T-helper 2 cell (primary cell): Measurements from ENCODE around the gene SPATA25.
"Not testable (repeated sequence)": the region's sequence is repeated elsewhere in the genome, so short reads cannot be mapped to it uniquely, and the experiment has no call there.

ENCODE experiments used
- DNase-seq, 5 experiments: peaks; one replicate each; pipeline versions ENCODE4 v3.0.0 to v3.0.0-alpha.2; 2012 to 2022
- total RNA-seq, 2 donors: gene quantifications; one replicate each; lab custom pipeline; 2026; lab: John Stamatoyannopoulos, UW

SPATA25 gene
- 0.62 to 1.1 reads per million in 2 donors for total RNA-seq

GRCh38 chr20:45887346-45887715, at the start of gene SPATA25:
SPATA25 (minus strand) TSS chr20:45887622; CDS start chr20:45887590, 32 bp downstream.
- no peak for DNase-seq

DNA sequence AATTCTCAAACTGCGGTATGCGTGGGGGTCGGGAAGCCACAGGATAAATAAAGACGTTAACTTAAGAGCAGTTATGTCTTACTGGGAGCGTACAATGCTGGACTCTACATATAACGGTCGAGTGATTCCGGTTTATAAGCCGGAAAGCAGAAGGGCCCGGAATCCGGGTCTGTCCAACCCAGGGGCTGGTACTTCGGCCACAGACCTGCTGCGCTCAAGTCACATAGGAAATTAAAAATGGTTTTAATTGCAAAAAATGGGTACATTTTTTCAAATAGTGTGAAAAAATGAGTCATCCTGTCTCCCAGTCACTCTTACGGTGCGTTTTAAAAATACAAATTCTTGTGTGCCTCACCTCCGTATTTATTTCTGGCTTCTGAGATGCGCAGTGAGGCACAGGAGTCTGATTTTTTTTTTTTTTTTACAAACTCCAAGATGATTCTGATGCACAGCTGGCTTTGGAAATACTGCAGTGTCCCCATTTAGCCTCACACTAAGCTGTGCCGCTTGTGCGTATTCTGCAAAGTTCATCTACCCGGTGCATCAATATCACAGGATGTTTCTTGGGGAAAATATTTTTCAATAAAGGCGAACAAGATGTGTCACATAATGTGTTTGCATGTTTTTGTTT, 48.1 kb upstream of the SPATA25 start:
- DNase-seq = peak in 1 of 5 experiments; percentile 66

- peak; percentile 95 to 98 (median 97) for DNase-seq
These were observed 47.4 kb upstream of the SPATA25 start, which contains the start of gene PCIF1 for GRCh38 chr20:45934586-45935415. PCIF1 (plus strand) TSS chr20:45934683; CDS start chr20:45939000, 4,317 bp downstream.

DNA sequence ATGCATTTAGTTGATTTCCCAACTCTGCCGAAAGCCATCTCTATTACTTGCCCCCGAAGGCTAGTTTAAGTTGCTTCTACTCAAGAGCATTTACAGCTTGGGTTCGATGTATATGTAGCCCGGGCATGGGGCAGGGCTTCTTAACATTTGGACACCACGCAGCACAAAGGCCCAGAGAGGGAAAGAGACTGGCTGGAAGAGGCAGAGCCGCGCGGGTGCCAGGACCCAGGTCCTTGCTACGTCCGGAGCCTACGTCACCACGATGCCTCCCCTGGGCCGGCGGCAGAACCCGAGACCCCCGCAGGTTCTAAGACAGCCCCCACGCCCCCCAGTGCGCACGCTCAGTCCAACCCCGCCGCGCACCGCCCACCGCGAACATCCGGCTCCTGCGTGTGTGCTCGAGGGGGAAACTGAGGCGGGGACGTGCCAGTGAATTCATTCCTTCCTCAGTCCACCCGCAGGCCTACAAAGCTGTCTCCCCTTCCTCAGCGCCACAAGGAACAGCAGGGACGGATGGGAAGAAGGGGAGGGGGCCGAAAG, 46.7 kb upstream of the SPATA25 start:
- DNase-seq = peak in 2 of 5 experiments; percentile 22 to 47

- DNase-seq = peak in 4 of 5 experiments; percentile 29 to 78 (median 42)
These were observed 46.0 kb upstream of the SPATA25 start for GRCh38 chr20:45933266-45934045.

DNA sequence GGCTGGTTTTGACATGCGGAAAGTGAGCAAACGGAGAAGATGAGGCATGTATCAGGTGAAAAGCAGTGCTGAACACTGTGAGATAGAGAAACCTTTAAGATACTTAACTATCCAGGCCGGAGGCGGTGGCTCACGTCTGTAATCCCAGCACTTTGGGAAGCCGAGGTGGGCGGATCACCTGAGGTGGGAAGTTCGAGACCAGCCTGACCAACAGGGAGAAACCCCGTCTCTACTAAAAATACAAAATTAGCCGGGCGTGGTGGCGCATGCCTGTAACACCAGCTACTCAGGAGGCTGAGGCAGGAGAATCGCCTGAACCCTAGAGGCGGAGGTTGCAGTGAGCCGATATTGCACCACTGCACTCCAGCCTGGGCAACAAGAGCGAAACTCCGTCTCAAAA, 44.3 kb upstream of the SPATA25 start:
- DNase-seq = not testable (repeated sequence)

DNA sequence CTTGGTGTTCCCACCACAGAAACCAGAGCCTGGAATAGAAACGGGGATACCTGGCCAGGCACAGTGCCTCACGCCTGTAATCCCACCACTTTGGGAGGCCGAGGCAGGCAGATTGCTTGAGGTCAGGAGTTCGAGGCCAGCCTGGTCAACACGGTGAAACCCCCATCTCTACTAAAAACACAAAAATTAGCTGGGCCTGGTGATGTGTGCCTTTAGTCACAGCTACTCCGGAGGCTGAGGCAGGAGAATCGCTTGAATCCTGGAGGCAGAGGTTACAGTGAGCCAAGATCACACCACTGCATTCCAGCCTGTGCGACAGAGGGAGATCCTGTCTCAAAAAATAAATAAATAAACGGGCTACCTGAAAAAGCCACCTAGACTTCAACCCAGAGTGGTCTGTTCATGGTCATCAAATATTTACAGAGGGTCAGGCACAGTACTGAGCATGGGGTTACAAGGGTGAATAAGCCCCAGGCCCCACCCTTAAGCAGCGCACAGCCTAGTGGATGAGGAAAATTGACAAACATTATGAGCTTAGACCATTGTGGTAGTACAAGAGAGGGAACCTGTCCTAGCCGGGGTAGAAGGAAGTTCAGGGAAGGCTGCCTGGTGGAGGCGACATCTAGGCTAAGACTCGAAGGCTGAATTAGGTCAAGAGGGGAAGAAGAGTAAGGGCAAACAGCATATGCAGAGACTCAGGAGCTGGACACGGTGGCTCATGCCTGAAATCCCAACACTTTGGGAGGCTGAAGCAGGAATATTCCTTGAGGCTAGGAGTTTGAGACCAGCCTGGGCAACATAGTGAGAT, 39.9 kb upstream of the SPATA25 start:
- no peak for DNase-seq

DNA sequence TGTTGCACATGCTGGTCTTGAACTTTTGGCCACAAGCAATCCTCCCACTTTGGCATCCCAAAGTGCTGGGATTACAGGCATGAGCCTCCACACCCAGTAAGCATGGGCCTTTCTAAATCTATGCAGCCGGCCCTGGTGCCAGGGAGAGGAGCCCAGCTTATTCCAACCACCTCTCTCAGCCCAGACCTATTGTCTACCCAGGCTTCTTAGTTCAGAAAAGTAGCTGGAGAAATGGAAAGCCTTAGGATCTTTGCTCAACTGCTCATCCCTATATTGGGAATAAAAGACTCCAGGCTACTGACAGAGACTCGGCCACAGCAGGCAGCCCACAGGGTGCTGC, 39.3 kb upstream of the SPATA25 start:
- no peak for DNase-seq

GRCh38 chr20:45925821-45926506, 38.5 kb upstream of the SPATA25 start:
- no peak for DNase-seq

DNA sequence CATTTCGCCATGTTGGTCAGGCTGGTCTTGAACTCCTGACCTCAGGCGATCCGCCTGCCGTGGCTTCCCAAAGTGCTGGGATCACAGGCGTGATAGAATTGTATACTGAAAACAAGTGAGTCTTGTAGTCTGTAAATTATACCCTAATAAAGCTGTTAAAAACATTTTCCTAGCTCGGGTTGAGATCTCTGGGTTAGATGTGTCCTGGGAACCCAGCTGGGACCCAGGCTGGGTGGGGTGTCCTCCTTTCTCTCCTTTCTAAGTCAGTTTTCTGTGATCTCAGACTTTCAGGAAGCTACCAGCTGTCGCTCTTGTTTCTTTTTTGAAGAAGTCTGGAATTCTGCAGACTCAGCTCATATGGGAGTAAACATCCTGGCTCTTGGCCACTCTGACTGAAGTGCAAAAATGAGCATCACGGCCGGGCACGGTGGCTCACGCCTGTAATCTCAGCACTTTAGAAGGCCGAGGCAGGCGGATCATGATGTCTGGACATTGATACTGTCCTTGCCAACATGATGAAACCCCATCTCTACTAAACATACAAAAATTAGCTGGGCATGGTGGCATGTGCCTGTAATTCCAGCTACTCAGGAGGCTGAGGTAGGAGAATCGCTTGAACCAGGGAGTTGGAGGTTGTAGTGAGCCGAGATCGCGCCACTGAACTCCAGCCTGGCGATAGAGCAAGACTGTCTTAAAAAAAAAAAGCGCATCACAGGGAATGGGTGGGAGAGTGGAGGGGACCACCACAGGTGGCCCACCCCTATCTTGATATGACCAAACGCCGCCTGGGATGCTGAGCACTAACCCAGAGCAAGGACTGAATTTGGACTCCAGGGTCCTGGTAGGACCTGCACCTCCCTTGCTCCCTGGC, 37.2 kb upstream of the SPATA25 start:
- no peak for DNase-seq

- DNase-seq = no peak
These were observed 34.1 kb upstream of the SPATA25 start for GRCh38 chr20:45921337-45922189.

DNA sequence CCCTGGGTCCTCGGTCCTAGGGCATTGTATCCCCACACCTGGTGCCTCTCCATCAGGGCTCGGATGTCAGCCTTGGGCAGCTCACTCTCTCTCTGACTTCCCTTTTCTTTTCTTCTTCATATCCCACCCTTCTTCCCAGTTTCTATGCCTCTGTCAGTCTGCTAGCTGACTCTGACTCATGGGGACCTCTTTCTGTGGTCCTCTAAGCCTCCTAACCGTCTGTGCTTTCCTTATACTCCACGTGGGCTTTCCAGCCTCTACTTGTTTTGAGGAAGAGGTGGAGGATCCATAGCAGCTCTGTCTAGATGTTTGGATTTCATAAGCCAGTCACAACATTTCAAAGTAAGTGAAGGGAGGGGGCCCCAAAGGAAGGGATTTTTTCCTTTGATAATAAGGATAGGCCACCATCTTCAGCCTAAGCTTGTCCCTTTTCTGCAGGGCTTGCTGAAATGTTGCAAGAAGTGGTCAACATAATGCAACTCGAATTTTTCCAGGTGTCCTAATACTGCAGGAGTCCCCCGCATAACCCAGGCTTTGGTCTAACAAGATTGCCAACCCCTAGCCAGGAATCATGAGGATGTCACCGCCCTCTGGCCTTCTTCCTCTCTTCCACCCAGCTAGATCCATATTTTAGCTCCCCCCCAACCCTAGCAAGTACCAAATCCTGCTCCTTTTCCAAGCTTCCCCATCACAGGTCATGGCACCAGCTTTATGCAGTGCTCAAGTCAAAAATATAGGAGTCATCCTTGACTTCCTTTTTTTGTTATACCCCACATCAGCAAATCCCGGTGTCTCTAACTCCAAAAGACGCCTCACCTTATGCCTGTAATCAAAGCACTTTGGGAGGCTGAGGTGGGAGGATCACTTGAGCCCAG, 33.3 kb upstream of the SPATA25 start:
- DNase-seq = no peak

- DNase-seq = no peak
These were observed 32.3 kb upstream of the SPATA25 start for GRCh38 chr20:45919542-45920399.

GRCh38 chr20:45918779-45919537, 31.5 kb upstream of the SPATA25 start:
- no peak for DNase-seq

GRCh38 chr20:45918182-45918737, 30.8 kb upstream of the SPATA25 start:
- DNase-seq = no peak

DNA sequence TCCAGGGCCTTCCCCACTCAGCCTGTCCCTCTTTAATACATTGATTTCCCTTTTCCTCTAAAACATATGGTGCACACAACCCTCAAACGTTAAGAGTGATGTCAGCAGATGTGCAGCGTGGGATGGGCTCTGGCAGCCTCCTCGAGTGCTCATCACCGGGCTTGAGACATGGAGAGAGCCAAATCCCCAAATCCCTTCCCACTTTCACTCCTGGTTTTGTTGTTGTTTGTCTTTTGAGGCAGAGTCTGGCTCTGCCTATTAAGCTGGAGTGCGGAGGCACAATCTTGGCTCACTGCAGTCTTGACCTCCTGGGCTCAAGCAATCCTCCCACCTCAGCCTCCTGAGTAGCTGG, 30.3 kb upstream of the SPATA25 start:
- no peak for DNase-seq
